ENCODE data around the gene PDE4A.
A peak's percentile ranks its signal among the peaks of the same experiment; 100 is the strongest.

DNA sequence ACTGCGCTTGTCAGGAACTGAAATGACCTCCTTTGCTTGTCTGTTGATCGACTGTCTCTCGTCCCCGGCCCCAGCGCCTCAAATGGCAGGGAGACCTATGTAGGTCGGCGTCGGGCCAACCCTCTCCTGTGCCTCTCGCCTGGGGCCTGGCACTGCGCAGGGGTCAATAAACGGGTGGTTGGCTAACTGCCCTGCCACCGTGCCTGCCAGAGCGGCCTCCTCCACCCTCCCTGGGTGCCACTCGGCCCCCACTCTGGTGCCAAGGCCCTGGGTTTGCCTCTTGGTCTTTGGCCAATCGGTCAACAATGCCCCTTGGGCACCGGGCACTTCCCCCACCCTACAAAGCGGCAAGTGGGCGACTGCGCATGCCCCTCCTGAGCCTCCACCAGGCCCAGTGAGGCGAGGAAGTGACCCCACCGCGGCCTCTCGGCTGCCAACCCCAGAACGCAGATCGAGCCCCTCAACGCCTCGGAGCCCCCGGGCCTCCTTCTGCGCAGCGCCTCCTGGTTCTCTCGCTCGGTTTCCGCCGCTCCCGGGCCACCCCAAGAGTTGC, 81.7 kb downstream of the PDE4A start:
- TF ChIP-seq EZH2 (IDR thresholded peaks at IDR 0.05; ENCODE audit: low read depth, unreplicated experiment) = no peak
- TF ChIP-seq, protein P1, sequence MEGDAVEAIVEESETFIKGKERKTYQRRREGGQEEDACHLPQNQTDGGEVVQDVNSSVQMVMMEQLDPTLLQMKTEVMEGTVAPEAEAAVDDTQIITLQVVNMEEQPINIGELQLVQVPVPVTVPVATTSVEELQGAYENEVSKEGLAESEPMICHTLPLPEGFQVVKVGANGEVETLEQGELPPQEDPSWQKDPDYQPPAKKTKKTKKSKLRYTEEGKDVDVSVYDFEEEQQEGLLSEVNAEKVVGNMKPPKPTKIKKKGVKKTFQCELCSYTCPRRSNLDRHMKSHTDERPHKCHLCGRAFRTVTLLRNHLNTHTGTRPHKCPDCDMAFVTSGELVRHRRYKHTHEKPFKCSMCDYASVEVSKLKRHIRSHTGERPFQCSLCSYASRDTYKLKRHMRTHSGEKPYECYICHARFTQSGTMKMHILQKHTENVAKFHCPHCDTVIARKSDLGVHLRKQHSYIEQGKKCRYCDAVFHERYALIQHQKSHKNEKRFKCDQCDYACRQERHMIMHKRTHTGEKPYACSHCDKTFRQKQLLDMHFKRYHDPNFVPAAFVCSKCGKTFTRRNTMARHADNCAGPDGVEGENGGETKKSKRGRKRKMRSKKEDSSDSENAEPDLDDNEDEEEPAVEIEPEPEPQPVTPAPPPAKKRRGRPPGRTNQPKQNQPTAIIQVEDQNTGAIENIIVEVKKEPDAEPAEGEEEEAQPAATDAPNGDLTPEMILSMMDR (conservative IDR thresholded peaks at IDR 0.05; ENCODE audit: low read depth in 2 of 2) = no peak
- peak; percentile 44; the same call in 1 of the 2 replicates for TF ChIP-seq POLR2AphosphoS5 (IDR thresholded peaks at IDR 0.05; ENCODE audit: low read depth)
- TF ChIP-seq REST (IDR thresholded peaks at IDR 0.05; ENCODE audit: unreplicated experiment) = no peak
- no peak for TF ChIP-seq JUNB (IDR thresholded peaks at IDR 0.05; ENCODE audit: unreplicated experiment)
- no peak for TF ChIP-seq NANOG (IDR thresholded peaks at IDR 0.05; ENCODE audit: borderline replicate concordance)
- no peak for TF ChIP-seq EZH2phosphoT487 (IDR thresholded peaks at IDR 0.05; ENCODE audit: unreplicated experiment)
- no peak for TF ChIP-seq STAT1 (IDR thresholded peaks at IDR 0.05; ENCODE audit: unreplicated experiment)
- TF ChIP-seq ZNF114 (CRISPR knock-in tag; IDR thresholded peaks at IDR 0.05) = no peak
- no peak for TF ChIP-seq CREB1 (CRISPR knock-in tag; IDR thresholded peaks at IDR 0.05; ENCODE audit: low read depth)
- TF ChIP-seq ZNF331 (CRISPR knock-in tag; IDR thresholded peaks at IDR 0.05; ENCODE audit: low read depth) = no peak
- TF ChIP-seq, protein P2, sequence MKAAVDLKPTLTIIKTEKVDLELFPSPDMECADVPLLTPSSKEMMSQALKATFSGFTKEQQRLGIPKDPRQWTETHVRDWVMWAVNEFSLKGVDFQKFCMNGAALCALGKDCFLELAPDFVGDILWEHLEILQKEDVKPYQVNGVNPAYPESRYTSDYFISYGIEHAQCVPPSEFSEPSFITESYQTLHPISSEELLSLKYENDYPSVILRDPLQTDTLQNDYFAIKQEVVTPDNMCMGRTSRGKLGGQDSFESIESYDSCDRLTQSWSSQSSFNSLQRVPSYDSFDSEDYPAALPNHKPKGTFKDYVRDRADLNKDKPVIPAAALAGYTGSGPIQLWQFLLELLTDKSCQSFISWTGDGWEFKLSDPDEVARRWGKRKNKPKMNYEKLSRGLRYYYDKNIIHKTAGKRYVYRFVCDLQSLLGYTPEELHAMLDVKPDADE (IDR thresholded peaks at IDR 0.05) = no peak

Measured in GM23338 (cell line).